ENCODE data around the gene CSNK2A3.

GRCh38 chr11:11345099-11345498 is 8.0 kb downstream of the CSNK2A3 start:
- TF ChIP-seq CTCF (IDR thresholded peaks at IDR 0.05) (no peak), POLR2A (IDR thresholded peaks at IDR 0.05) (no peak), EP300 (IDR thresholded peaks at IDR 0.05) (no peak)

Data from tibial nerve (tissue), 4 donors.